Measurements from ENCODE around the gene TMEM219.

The TMEM219 gene

GRCh38 chr16:29920288-29921033 lies 41.4 kb upstream of the TMEM219 start:
- Histone ChIP-seq H3K36me3 (peaks cover 3 to 54% (median 27%) of the 10 kb centered on the region in 3 donors), H3K9me3 (no peaks in the 10 kb centered on the region), H3K4me1 (peaks cover 0 to 15% (median 13%) of the 10 kb centered on the region in 4 donors), H3K4me3 (no peak overlapping the region), H3K27me3 (no peaks in the 10 kb centered on the region), H3K27ac (no peak overlapping the region)
- TF ChIP-seq CTCF (IDR thresholded peaks at IDR 0.05): no peak
- intact Hi-C loops (cut with DNase I; ENCODE audit: low total_unique reads): loop anchor here (10.0 kb wide), 1 partner anchor 84 kb away; no protein-coding TSS in a partner anchor
- no peak for DNase-seq

GRCh38 chr16:29921034-29921385 lies 40.9 kb upstream of the TMEM219 start:
- Histone ChIP-seq H3K36me3 (peaks cover 3 to 54% (median 27%) of the 10 kb centered on the region in 3 donors), H3K4me3 (no peak overlapping the region), H3K27ac (no peak overlapping the region), H3K9me3 (no peaks in the 10 kb centered on the region), H3K27me3 (no peaks in the 10 kb centered on the region), H3K4me1 (peaks cover 0 to 15% (median 14%) of the 10 kb centered on the region in 4 donors)
- no peak for DNase-seq
- TF ChIP-seq CTCF (IDR thresholded peaks at IDR 0.05): no peak
- intact Hi-C loops (cut with DNase I; ENCODE audit: low total_unique reads): loop anchor here (10.0 kb wide), 1 partner anchor 84 kb away; no protein-coding TSS in a partner anchor

GRCh38 chr16:29922326-29922725 lies 39.6 kb upstream of the TMEM219 start:
- no peak overlapping the region for H3K27ac ChIP-seq
- DNase-seq: peak in 1 of 2 donors; percentile 15
- H3K4me3 ChIP-seq: no peak overlapping the region
- H3K27me3 ChIP-seq: no peaks in the 10 kb centered on the region
- no peaks in the 10 kb centered on the region for H3K9me3 ChIP-seq
- no peak for TF ChIP-seq CTCF (IDR thresholded peaks at IDR 0.05)
- intact Hi-C loops (cut with DNase I; ENCODE audit: low total_unique reads): loop anchor here (10.0 kb wide), 1 partner anchor 82 kb away; no protein-coding TSS in a partner anchor
- H3K4me1 ChIP-seq: peaks cover 0 to 23% (median 20%) of the 10 kb centered on the region in 4 donors
- peaks cover 3 to 52% (median 27%) of the 10 kb centered on the region in 3 donors for H3K36me3 ChIP-seq

- DNase-seq: peak in 1 of 2 donors; percentile 47
- Histone ChIP-seq H3K4me3 (no peak overlapping the region), H3K4me1 (peaks cover 0 to 25% (median 24%) of the 10 kb centered on the region in 4 donors), H3K36me3 (peaks cover 3 to 46% (median 27%) of the 10 kb centered on the region in 3 donors), H3K9me3 (no peaks in the 10 kb centered on the region), H3K27ac (no peak overlapping the region), H3K27me3 (no peaks in the 10 kb centered on the region)
- TF ChIP-seq CTCF (IDR thresholded peaks at IDR 0.05): no peak
- intact Hi-C loops (cut with DNase I; ENCODE audit: low total_unique reads): loop anchor here (10.0 kb wide), 1 partner anchor 82 kb away; no protein-coding TSS in a partner anchor
Observed at GRCh38 chr16:29922986-29923501, 38.8 kb upstream of the TMEM219 start.

GRCh38 chr16:29925105-29925756 lies 36.6 kb upstream of the TMEM219 start:
- intact Hi-C loops (cut with DNase I; ENCODE audit: low total_unique reads): loop anchor here (10.0 kb wide), 1 partner anchor 80 kb away; no protein-coding TSS in a partner anchor
- Histone ChIP-seq H3K36me3 (peaks cover 3 to 26% (median 14%) of the 10 kb centered on the region in 3 donors), H3K27ac (peak overlapping the region; percentile 80 to 89), H3K4me1 (peaks cover 0 to 25% (median 24%) of the 10 kb centered on the region in 4 donors), H3K9me3 (no peaks in the 10 kb centered on the region), H3K27me3 (no peaks in the 10 kb centered on the region), H3K4me3 (peak overlapping the region; percentile 96 to 97)
- peak in 1 of 2 donors; percentile 17 for DNase-seq
- no peak for TF ChIP-seq CTCF (IDR thresholded peaks at IDR 0.05)
